ENCODE measurements around the gene CTSL.
A peak's percentile ranks its signal among the peaks of the same experiment; 100 is the strongest.

The CTSL gene

DNA sequence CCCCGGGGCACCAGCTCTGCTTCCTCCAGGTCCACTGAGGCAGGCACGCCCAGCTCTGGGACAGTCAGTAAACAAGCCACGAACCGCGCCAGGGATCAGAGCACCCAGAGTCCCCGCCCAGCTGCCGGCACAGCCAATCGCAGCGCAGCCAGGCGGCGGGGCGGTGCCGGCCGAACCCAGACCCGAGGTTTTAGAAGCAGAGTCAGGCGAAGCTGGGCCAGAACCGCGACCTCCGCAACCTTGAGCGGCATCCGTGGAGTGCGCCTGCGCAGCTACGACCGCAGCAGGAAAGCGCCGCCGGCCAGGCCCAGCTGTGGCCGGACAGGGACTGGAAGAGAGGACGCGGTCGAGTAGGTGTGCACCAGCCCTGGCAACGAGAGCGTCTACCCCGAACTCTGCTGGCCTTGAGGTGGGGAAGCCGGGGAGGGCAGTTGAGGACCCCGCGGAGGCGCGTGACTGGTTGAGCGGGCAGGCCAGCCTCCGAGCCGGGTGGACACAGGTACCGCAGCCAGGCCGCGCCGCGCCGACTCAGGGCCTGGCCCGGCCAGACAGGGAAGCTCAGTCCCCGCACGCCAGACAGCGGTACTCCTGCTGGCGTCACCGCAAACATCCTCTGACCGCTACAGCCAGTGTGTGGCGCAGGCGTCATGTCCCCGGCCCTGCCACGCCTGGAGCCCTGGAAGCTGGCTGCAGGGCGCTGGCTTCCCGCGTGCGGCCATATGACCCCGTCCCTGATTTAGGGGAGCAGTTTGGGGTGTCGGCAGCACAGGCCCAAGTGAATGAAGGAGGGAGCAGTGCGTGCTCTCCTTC, at the start of gene CTSL:
Gene CTSL (plus strand): TSS at position 220 of the 810 bp plus-strand sequence. CDS start 1,485 bp downstream, outside the sequence.
- peak; percentile 52 for DNase-seq

DNA sequence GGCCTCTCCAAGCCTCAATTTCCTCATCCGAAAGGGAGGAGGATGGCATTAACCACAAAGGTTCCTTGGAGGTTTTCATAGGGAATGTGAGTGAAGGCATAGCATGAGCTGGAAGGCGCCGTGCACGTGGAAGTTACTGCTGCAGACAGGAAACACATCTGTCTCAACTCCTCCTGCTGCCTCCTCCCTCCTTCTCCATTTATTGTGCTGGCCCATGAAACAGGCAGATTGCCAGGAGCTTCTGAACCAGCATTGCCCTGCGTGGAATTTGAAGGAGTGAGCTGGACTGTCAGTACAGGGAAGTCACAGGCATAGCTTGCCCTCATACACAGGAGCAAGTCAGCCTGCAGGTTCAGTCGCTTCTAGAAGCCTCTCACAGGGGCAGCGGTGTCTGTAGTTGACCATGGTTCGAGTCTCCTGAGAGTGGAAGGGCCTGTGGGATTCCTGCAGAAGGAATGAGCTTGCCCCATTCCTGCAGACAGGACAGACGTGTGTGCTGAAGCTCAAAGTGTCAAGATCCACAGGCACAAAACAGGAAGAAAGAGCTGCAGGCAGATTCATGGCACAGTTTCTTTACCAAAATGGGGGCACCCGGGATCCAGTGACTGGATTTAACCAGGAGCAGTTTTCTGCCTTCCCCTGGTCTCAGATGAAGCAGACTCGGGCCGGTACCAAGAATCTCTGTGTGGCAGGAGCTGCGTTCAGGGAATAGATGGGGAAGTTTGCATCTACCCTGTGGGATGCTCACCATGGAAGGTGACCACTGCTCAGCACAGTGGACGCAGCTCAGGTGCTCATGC, 48.7 kb upstream of the CTSL start:
- DNase-seq, result no peak

- DNase-seq, result no peak
These were observed 47.9 kb upstream of the CTSL start for GRCh38 chr9:87677776-87678587.

GRCh38 chr9:87678650-87679355, 47.1 kb upstream of the CTSL start:
- peak; percentile 41 for DNase-seq

DNA sequence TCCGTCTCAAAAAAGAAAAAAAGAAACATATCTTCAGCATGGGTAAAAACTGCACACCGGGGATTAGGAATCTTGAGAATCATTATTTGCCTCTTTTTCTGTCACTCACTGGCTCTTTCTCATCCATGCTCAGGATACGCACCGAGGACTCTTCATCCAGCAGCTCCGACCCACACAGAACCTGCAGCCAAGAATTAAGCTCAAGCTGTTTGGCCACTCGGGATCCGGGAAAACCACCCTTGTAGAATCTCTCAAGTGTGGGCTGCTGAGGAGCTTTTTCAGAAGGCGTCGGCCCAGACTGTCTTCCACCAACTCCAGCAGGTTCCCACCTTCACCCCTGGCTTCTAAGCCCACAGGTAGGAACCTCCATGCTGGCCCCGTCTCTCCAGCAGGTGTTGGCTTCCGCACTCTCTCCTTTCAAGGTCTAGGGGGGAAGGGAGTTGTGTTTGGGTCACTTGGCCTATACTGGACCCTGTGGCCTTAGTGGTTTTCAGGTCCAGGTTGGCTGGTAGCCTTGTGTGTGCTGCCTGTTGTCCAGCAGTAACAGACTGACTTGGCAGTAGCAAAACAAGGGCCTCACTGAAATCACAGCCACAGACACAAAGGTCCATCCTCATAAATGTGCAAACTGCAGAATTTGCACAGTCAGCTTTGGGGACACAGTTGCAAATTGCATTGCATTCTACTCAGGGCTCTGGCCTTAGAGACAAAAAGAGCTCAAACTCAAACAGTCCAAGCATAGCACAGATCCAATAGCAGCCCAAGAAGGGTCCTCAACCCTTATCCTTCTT, 44.5 kb upstream of the CTSL start:
- no peak for DNase-seq

- no peak for DNase-seq
These were observed 43.8 kb upstream of the CTSL start for GRCh38 chr9:87682085-87682484.

- DNase-seq, result no peak
These were observed 43.3 kb upstream of the CTSL start for GRCh38 chr9:87682618-87683017.

DNA sequence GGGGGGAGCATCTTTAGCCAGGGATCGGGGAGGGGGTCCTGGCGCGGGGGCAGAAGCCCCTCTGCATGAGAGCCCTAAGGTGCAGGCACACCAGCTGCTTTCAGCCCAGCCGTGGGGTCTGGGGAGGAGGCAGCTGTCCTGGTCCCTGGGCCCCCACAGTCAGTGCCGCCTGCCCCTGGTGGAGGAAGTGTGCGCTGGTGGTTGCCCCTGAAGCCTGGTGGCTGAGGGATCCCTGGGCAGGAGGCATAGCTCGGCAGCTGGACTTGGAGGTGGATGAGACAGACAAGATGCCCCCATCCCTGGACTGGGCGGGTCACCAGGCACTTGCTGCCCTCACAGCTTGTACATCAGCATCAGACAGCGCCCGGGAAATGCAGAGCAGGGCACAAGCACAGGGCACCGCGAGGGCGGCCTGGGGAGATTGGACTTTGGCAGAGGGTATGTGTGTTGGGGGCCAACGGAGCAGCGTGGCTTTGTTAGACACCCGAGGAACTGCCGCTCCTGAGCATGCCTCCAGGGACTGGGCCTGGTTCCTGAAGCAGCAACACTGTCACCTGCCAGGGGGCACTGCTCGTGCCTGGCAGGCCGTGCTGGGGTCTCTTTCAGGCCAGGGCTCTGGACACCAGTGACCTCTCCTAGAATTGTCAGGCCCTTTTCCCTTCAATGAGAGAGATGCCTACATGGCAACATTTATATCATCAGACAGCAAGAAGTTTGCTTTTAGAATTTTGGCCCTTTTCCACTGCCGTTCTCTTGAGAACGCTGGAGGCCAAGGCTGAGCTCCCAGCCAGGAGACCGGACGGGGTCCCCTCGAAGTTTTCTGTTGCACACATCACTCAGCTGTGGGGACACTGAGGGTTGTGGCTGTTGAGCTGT, 41.9 kb upstream of the CTSL start:
- DNase-seq, result no peak

GRCh38 chr9:87684627-87685219, 41.2 kb upstream of the CTSL start:
- no peak for DNase-seq

DNA sequence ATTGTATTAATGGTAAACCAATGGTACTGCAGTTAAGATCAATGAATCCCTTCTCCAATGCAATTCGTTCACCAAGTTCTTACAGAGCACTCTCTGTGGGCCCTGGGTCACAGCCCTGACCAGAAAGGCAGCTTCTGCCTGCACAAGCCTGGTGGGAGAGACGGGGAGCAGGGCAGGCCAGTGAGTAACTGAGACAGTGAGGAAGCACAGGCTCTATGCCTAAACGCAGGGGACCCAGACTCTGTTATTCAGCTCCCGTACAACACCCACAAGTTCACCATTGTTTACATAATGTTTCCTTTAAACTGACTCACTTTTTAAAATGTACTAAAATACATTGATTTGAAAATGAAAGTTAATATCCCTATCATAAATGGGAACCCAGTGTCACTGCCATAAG, 40.5 kb upstream of the CTSL start:
- DNase-seq, result no peak

DNA sequence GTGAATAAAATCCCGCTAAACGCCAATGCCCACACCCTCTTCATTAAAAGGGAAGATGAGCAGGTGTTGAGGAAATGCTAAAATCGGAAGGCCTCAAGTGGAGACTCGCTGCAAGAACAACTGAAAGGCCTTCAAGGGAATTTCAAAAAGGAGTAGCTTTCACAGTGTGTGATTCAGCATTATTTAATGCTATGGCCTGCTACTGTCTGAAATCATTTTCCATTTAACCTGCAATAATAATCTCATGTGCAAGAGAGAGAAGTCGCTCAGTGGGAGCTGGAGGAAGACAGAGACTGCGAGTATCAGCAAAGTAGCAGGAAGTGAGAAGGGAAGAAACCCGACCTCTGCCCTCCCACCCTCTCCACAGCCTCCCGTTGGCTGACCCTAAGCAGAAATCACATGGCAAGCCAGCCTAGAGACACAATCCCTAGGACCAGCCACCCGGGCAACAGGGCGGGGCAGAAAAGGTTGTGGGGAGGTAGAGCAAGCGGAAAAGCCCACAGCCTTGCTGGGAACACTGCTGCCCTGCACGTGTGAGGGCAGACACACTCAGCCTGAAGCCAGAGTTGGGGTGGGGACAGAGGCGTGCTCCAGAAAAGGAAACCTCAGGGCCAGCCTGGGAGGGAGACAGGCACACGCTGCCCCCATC, 39.9 kb upstream of the CTSL start:
- DNase-seq, result no peak

DNA sequence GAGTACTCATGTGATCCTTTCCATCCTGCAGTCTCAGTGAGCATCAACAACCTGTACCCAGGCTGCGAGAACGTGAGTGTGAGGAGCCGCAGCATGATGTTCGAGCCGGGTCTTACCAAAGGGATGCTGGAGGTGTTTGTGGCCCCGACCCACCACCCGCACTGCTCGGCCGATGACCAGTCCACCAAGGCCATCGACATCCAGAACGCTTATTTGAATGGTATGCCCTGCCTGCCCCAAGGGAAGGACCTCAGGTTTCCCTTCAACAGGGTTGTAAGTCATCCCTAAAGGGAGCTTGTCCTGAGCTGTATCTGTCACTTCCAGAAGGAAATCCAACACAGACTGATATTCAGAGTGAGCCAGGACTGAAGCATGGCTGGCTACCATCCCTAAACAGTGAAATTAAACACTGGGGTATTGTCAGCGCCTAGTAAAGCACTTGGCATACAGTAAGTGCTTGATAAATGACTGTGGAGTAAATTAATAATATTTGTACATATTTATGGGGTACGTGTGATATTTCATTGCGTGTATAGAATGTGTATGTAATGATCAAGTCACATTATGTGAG, 39.3 kb upstream of the CTSL start:
- no peak for DNase-seq

GRCh38 chr9:87687207-87687606, 38.7 kb upstream of the CTSL start:
- DNase-seq, result no peak

DNA sequence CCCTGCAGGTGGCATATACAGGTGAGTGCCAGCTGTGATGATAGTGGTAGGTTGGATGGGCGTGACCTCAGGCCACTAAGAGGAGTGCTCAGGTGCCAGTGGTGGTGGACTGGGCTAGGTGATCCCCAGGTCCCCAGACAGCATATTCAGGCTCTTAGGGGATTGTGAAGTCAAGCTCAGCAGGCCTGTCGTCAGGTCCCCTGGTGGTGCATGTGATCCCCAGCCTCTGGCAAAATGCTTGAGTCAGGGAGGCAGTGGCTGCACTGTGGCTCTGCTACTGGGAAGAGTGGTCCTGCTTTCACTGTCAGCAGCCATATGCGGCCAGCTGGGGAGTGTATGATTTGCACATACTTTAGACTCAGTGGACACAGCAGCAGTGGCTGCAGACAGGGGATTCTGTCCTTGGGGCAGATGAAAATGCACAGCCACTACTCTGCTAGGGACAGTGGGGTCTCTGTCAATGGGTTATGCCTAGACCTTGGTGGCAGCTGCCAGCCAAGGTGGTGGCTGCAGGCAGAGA, 31.6 kb upstream of the CTSL start:
- DNase-seq, result no peak

DNA sequence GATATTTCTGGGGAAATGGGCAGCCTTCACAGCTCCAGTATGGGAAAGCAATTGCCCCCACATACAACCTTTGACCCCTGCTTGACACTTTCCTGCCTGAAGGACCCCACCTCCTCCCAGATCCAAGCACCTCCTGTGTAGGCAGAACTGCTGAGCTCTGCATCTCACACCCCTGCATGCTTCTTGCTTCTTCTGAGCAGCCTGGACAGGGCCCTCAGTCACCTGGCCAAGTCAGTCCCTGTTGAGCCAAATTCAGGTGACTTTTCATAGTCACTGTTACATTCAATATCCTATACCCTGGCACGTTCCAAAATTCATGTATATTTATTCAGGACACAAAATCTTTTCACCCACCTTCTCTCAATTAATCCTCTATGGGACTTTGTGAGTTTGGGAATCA, 30.4 kb upstream of the CTSL start:
- no peak for DNase-seq

GRCh38 chr9:87696641-87697040, 29.3 kb upstream of the CTSL start:
- DNase-seq, result no peak

DNA sequence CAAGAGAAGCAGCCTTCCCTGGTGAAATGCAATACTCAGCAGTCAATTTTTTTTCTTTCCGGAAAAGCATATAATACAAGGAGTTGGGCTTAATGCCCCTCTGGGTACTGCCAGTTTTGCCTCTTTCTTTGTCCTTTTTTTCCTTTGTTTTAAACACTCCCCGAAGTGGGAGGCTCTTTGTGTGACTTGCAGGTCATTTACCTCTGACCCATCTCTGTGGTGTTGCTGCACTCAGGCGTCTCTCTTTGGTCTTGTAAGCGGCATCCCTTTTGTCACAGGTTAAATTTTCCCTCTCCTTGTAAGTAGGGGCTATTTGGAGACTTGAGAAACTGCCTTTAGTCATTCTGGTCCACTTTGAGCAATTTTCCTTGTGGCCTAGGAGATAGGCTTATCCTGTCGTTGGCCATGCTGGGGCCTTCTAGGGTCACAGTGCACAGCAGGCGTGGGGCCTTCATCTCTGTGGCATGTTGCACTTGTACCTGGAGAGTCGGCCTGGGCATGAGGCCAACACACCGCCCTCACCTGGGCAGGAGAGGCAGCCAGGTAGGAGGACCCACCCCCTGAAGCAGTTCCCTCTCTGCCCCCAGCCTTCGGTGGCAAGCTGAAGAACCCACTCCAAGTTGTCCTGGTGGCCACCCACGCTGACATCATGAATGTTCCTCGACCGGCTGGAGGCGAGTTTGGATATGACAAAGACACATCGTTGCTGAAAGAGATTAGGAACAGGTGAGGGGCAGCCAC, 27.7 kb upstream of the CTSL start:
- no peak for DNase-seq

- no peak for DNase-seq
These were observed 26.1 kb upstream of the CTSL start for GRCh38 chr9:87699835-87700234.
